Lower leg skin (tissue), 3 donors: Measurements from ENCODE around the gene VRK3.

Source experiments
- POLR2A ChIP-seq, 2 donors: fragments of 450-650 bp; IDR thresholded peaks; one replicate each; pipeline ENCODE4 v1.6.1; 2016 to 2017; ENCODE audit warnings: antibody characterized with exemption in 2 of 2, mild to moderate bottlenecking in 1 of 2, moderate library complexity in 1 of 2
- TF ChIP-seq, protein P1 (sequence below), 3 donors: fragments of 450-650 bp; IDR thresholded peaks; one replicate each; pipeline ENCODE4 v1.5.1; 2016; ENCODE audit warnings: antibody characterized with exemption in 3 of 3, mild to moderate bottlenecking in 3 of 3, moderate library complexity in 2 of 3

GRCh38 chr19:49968279-49968922 lies 56.8 kb downstream of the VRK3 start:
- no peak for TF ChIP-seq POLR2A (IDR thresholded peaks at IDR 0.05)
- TF ChIP-seq, protein P1, sequence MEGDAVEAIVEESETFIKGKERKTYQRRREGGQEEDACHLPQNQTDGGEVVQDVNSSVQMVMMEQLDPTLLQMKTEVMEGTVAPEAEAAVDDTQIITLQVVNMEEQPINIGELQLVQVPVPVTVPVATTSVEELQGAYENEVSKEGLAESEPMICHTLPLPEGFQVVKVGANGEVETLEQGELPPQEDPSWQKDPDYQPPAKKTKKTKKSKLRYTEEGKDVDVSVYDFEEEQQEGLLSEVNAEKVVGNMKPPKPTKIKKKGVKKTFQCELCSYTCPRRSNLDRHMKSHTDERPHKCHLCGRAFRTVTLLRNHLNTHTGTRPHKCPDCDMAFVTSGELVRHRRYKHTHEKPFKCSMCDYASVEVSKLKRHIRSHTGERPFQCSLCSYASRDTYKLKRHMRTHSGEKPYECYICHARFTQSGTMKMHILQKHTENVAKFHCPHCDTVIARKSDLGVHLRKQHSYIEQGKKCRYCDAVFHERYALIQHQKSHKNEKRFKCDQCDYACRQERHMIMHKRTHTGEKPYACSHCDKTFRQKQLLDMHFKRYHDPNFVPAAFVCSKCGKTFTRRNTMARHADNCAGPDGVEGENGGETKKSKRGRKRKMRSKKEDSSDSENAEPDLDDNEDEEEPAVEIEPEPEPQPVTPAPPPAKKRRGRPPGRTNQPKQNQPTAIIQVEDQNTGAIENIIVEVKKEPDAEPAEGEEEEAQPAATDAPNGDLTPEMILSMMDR (IDR thresholded peaks at IDR 0.05) = no peak
